ENCODE measurements around the gene ANKS6. TPM values are rescaled to one million over a fixed set of nuclear protein-coding genes. Genes with fewer than 3 reads are reported as not detected.
"Not testable (repeated sequence)": the region's sequence is repeated elsewhere in the genome, so short reads cannot be mapped to it uniquely, and the experiment has no call there.

The ANKS6 gene
- total and polyA plus RNA-seq, 9 donors, result 7.4 to 29.3 (median 17.7) TPM

- Histone ChIP-seq H3K27ac (no peak overlapping the region), H3K9me3 (no peaks in the 10 kb centered on the region), H3K27me3 (no peaks in the 10 kb centered on the region), H3K36me3 (no peaks in the 10 kb centered on the region), H3K4me3 (no peak overlapping the region), H3K4me1 (ENCODE audit: insufficient read depth) (no peaks in the 10 kb centered on the region)
- no peak for DNase-seq
- 69 to 86% (median 82%) methylated on average over 1 of the region's 1 CpG for WGBS, 3 donors
- intact Hi-C loops (cut with DNase I), result no loop called here
- TF ChIP-seq, protein P1, sequence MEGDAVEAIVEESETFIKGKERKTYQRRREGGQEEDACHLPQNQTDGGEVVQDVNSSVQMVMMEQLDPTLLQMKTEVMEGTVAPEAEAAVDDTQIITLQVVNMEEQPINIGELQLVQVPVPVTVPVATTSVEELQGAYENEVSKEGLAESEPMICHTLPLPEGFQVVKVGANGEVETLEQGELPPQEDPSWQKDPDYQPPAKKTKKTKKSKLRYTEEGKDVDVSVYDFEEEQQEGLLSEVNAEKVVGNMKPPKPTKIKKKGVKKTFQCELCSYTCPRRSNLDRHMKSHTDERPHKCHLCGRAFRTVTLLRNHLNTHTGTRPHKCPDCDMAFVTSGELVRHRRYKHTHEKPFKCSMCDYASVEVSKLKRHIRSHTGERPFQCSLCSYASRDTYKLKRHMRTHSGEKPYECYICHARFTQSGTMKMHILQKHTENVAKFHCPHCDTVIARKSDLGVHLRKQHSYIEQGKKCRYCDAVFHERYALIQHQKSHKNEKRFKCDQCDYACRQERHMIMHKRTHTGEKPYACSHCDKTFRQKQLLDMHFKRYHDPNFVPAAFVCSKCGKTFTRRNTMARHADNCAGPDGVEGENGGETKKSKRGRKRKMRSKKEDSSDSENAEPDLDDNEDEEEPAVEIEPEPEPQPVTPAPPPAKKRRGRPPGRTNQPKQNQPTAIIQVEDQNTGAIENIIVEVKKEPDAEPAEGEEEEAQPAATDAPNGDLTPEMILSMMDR (IDR thresholded peaks at IDR 0.05), result no peak
- TF ChIP-seq POLR2A (IDR thresholded peaks at IDR 0.05) (no peak), EP300 (IDR thresholded peaks at IDR 0.05) (no peak)
Observed at GRCh38 chr9:98687911-98688310, 108.4 kb downstream of the ANKS6 start.

GRCh38 chr9:98686961-98687855 lies 109.1 kb downstream of the ANKS6 start:
- H3K36me3 ChIP-seq, result no peaks in the 10 kb centered on the region
- H3K9me3 ChIP-seq, result no peaks in the 10 kb centered on the region
- 47 to 52% (median 50%) methylated on average over 7 of the region's 7 CpGs for WGBS, 3 donors
- intact Hi-C loops (cut with DNase I), result no loop called here
- H3K4me3 ChIP-seq, result no peak overlapping the region
- no peak overlapping the region for H3K27ac ChIP-seq
- no peak for DNase-seq
- TF ChIP-seq, protein P1 (IDR thresholded peaks at IDR 0.05), result no peak
- TF ChIP-seq EP300 (IDR thresholded peaks at IDR 0.05) (no peak), POLR2A (IDR thresholded peaks at IDR 0.05) (no peak)
- no peaks in the 10 kb centered on the region for H3K4me1 ChIP-seq (ENCODE audit: insufficient read depth)
- no peaks in the 10 kb centered on the region for H3K27me3 ChIP-seq

GRCh38 chr9:98684816-98685215 lies 111.5 kb downstream of the ANKS6 start:
- intact Hi-C loops (cut with DNase I); DNase-seq: not testable (repeated sequence)
- WGBS, 3 donors, result 72 to 91% (median 82%) methylated on average over 2 of the region's 2 CpGs

More at GRCh38 chr9:98684816-98685215, 111.5 kb downstream of the ANKS6 start:
- H3K36me3 ChIP-seq; H3K27ac ChIP-seq; H3K4me1 ChIP-seq (ENCODE audit: insufficient read depth); H3K27me3 ChIP-seq; H3K4me3 ChIP-seq; H3K9me3 ChIP-seq: not testable (repeated sequence)

Other genes starting within 250 kb of the ANKS6 start
- gene GABBR2, start 87.6 kb downstream of the ANKS6 start, total RNA-seq, result under 1 TPM in 1 of 7 donors, not detected in 6; 0.05 TPM
- under 1 TPM; 0.22 to 0.30 TPM for gene GABBR2, start 87.6 kb downstream of the ANKS6 start, polyA plus RNA-seq
- 1 to 10 TPM in 5 of 7 donors, under 1 TPM in 2; 0.23 to 7.0 (median 1.4) TPM for gene GALNT12, start 11.1 kb upstream of the ANKS6 start, total RNA-seq
- gene GALNT12, start 11.1 kb upstream of the ANKS6 start, polyA plus RNA-seq, result 1 to 10 TPM in 1 of 2 donors, under 1 TPM in 1; 0.51 to 3.5 TPM
- gene COL15A1, start 147.4 kb upstream of the ANKS6 start, total RNA-seq, result 100 to 1,000 TPM in 1 of 7 donors, 10 to 100 TPM in 6; 12.8 to 195 (median 49.5) TPM
- gene COL15A1, start 147.4 kb upstream of the ANKS6 start, polyA plus RNA-seq, result 10 to 100 TPM; 28.9 to 48.6 TPM